Subcutaneous adipose tissue (tissue), 4 donors: ENCODE measurements around the gene MTHFD1. TPM values are rescaled to one million over a fixed set of nuclear protein-coding genes. Genes with fewer than 3 reads are reported as not detected.

Source experiments
- CTCF ChIP-seq: fragments of 450-650 bp; IDR thresholded peaks from one replicate; pipeline ENCODE4 v1.5.1; 2016; ENCODE audit warnings: low read depth, mild to moderate bottlenecking, control low read depth, antibody characterized with exemption, moderate library complexity
- total RNA-seq, 4 donors: library from RNA; depleted of rRNA; stranded (reverse); fragments of >200 nt; gene quantifications; one replicate each; pipeline ENCODE4 v1.1.0, GENCODE V29; 2016

MTHFD1 gene
- total RNA-seq, 4 donors from 2014 or later, result 80.6 to 142 (median 99.5) TPM

DNA sequence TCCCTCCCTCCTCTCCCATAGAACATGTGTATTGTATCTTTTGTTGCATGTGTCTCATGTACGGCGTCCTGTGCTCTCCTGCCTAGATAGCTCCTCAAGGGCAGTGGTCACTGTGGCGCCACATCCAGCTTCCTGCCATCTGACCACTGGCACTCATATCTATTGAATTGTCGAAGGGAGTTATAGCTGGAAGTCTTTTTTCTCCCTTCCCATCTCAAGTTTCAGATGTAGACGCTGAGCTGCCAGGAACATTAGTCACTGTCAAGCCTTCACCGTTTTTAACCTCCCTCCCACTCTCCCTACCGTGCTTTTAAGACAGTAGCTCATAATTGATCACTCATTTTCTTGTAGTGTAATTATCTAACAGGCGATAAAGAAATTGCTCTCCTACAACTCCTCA lies 33.0 kb downstream of the MTHFD1 start:
- no peak for TF ChIP-seq CTCF

GRCh38 chr14:64422005-64422404 lies 33.9 kb downstream of the MTHFD1 start:
- TF ChIP-seq CTCF, result no peak

DNA sequence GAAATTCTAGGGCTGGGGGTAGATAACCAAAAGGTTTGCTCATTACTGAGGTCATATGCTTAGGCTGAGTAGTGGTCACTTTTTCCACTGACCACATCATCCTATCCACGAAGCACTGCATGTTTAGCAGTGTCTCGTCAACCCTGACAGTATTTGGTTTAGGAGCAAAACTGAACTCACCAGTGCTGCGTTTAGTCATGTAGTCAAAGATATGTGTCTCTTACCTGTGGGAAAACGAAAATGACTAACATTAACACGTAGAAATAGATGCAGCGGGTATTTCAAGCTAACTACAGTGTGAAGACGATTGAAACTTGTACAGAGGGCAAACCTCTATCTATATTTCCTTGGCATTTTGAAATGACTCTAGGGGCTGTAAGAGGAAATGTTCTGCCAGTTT lies 34.6 kb downstream of the MTHFD1 start:
- TF ChIP-seq CTCF, result no peak

GRCh38 chr14:64423987-64424386 lies 35.8 kb downstream of the MTHFD1 start:
- TF ChIP-seq CTCF, result no peak

GRCh38 chr14:64434528-64434927 lies 46.4 kb downstream of the MTHFD1 start:
- TF ChIP-seq CTCF, result no peak

DNA sequence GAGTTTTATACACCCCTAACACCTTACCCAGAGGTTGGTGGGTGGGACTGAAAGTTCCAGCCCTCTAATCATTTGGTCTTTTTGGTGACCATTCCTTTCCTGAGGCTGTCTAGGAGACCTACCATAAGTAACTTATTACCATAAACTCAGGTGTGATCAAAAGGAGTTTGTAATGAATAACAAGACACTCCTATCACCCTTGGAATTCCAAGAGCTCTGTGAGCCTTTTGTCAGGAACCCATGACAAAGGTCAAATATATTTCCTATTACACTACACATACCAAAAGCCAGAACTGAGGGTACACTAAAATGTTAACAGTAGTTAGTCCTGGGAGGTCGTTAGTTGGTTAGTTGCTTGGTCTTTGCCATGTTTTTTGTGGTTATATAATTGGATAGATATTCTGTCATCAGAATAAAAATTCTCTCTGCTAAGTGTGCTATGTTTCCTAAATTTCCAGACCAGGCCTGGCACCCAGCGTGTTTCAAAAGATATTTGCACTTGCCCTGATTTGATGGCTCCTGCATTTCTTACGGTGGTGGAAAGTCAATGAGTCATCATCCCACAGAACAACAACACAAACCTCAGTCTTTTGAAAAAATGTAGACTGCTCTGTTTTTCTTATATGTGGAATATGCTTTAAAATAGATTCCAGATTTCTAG lies 50.2 kb downstream of the MTHFD1 start:
- TF ChIP-seq CTCF, result no peak

DNA sequence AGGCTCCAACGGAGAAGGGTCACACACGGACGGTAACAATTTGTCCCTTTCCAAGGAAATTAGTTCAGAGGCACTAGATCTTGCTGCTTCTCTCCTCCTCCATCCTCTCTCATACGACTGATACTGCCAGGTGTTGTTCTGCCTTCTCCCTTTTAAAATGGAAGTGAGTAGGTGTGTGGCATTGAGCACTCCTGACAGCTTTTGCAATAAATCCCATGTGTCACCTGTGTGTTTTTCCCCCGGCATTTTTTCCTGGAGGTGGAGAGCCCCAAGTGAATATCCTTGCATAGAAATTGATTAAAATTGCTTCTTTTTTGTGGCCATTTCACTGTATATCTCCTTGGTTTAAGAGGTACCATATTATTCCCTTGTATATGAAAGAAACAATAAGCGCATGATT lies 51.0 kb downstream of the MTHFD1 start:
- TF ChIP-seq CTCF, result no peak
